GM18909 (cell line): ENCODE data around the gene ARHGAP42.
A peak's percentile ranks its signal among the peaks of the same experiment; 100 is the strongest.

Source experiments
- ATAC-seq: cut with Tn5 transposase; IDR thresholded peaks from one replicate; pipeline ENCODE4 v1.9.1; 2021; ENCODE audit warnings: mild to moderate bottlenecking; ENCODE audit not compliant: unreplicated experiment, poor library complexity

The ARHGAP42 gene

GRCh38 chr11:100788561-100789295 is 101.6 kb downstream of the ARHGAP42 start:
- no peak for ATAC-seq

- ATAC-seq: no peak
These were observed 102.4 kb downstream of the ARHGAP42 start for GRCh38 chr11:100789500-100789899.

DNA sequence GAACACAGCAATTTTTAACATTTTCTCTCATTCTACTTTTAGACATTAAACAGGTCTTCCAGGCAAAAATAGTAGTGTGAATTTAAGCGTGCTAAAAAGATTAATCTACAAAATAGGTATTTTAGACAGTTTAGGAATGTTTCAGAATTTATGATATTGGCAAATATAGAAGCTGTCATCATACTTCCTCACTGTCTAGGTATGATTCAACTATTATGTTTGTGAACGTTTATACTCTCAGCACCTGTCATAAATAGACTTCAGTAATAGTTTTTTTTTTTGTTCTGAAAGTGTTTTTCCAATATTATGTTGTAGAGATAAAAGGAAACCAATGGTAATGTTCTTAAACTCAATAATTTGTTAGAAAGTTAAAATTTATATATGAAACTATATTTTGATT is 103.0 kb downstream of the ARHGAP42 start:
- ATAC-seq: no peak

DNA sequence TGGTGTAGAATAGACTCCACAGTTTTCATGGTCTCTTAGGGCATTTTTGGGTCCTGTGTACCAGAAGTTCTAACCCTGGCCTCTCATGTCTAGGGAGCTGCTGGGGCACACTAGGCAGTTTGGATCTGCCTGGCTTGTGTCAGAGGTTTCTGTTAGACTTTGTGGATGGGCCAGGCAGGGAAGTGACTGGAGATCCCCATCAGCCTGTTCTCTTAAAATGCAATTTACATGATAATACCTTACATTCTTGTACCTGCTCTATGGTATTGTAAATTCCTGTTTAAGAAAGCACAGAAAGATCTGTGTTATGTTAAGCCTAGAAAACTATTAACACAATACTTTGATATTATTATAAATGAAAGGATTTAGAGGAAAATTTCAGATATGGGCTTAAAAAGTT is 104.0 kb downstream of the ARHGAP42 start:
- ATAC-seq: no peak

- no peak for ATAC-seq
These were observed 104.8 kb downstream of the ARHGAP42 start for GRCh38 chr11:100791860-100792259.

GRCh38 chr11:100793525-100793924 is 106.4 kb downstream of the ARHGAP42 start:
- ATAC-seq: no peak

DNA sequence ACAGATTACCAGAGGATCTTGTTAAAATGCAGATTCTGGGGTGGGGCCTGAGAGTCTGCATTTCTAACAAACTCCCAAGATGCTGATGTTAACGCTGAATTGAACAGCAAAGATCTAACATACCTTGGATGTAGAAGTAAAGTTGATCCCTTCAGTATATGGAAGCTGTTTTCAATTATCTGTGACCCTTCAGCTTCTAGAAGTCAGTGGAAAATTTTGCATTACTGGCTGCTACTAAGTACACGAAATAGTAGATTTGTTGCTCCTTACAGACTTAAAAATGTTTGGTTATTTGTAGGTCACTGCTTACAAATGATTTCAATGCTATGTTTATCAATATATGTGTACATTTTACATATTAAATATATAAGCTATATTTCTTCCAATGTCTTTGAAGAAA is 107.4 kb downstream of the ARHGAP42 start:
- no peak for ATAC-seq

DNA sequence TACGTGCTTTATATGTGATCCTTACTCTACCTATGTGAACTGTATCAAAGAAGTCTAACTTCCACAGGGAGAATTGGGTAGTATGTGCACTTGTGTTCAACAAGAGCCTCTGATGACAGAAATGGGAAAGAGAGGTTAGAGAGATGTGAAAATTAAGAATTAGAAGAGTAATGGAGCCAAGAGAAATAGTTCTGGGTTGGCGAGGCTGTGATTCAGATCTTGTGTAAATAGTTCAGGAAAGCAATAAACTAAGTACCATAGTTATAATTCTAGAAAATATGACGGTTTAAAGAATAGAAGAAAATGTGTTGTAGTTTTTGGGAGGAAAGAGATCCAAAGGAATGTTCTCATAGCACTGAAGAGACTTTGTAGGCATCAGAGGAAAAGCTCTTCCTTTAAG is 112.4 kb downstream of the ARHGAP42 start:
- ATAC-seq: no peak

DNA sequence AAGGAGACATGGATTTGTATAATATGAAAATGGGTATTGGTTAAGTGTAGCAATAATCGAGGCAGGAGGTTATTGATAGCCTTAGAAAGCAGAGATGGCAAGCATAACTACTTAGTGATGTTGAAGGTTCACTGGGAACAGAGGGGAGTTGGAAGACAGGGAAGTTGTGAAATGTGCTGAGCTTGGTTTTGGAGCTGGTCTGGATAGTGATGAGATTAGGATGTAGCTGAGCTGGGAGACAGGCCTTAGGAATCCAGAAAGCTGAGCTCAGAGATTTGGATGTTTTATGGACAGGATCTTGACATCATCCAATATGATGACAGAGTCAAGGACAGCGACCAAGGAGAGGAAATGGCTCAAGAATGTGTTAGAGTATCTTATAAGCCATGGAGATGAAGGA is 113.1 kb downstream of the ARHGAP42 start:
- ATAC-seq: no peak

GRCh38 chr11:100801225-100801999 is 114.3 kb downstream of the ARHGAP42 start:
- no peak for ATAC-seq

DNA sequence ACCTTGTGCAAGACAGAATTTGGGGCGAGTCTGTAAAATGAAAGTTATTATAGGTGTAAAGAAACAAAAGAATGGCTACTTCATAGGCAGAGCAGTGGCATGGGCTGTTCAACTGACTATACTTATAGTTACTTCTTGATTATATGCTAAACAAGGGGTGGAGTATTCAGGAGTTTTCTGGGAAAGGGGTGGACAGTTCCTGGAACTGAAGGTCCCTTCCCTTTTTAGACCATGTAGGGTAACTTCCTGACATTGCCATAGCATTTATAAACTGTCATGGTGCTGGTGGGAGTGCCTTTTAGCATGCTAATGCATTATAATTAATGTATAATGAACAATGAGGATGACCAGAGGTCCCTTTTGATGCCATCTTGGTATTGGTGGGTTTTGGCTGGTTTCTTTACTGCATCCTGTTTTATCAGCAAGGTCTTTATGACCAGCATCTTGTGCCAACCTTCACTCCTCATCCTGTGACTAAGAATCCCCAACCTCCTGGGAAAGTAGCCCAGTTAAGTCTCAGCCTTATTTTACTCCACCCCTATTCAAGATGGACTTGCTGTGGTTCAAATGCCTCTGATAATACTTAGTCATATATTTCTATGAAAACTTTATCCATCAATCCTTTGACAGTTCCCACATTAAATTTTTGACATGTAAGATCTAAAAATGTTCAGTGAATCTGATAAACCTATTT is 118.6 kb downstream of the ARHGAP42 start:
- no peak for ATAC-seq

DNA sequence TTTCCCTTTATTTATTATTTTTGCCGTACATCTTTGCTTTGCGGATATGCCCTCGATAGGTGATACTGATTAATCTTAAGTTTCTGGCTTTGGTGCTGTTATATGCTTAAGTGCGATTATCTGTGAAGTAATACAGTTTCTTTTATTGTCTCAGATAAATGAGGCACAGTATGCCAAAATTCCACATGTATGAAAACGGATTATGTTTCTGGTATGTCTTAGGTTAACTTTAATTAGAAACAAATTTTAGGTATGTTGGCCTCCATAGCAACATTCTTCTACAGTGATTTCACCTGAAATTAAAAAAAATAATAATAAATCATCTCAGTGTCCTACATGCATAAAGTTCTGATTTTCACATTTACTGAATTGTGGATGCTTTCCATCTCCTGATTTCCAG is 119.2 kb downstream of the ARHGAP42 start:
- ATAC-seq: no peak

DNA sequence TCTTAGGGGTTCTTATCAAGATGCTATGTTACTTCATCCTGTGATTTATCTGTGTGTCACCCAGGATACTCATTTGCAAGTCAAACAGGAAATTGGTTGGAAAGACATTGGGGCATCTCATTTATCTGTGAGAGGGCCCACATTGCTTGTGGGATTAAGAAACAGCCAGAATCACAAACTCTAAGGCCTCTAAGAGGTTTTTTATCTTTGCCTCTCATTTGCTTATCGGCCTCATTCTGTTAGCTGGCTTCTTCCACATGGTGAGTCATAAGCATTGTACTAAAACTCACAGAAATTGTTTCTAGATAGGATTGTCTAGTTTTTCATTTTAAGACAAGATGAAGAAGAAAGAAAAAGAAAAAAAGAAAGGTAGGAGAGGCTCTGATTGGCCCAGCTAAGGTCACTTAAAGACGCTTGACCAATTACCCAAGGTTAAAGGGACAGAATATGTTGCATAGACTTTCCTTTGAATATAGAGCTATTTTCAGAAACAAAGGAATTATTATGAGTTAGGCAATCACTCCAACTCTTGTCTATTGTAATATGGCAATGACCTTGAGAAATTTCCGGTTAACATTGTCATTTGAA is 121.9 kb downstream of the ARHGAP42 start:
- no peak for ATAC-seq

DNA sequence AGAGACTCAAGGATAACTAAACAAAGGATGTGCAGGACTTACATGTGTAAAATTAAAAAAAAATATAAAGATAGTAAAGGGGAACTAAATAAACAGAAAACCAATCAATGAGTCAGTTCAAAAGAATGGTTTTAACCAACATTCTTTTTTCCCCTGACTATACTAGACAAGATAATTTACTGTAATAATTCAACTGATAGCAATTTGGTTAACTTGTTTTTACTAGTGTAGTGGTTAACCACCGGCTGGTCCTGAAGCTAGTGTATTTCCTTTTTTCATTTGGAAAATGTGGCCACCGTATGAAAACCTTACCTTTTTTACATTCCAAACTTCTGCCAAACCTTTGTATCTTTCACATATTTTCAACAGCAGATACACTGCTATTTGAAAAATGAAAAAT is 123.1 kb downstream of the ARHGAP42 start:
- peak; percentile 62 for ATAC-seq

DNA sequence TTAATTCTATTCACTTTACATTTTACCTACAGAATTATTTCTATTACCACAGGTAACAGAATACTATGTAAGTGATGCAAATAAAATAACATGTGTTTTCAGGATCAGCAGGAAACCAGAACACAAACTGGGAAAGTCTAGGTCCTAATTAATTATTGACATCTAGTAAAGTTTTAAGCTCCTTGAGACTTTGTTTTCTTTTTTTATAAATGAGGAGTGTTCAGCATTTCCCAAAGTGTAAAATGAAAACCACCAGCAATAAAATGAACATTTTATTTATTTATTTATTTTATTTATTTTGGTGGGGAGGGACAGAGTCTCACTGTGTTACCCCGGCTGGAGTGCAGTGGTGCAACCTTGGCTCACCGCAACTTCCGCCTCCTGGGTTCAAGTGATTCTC is 123.6 kb downstream of the ARHGAP42 start:
- ATAC-seq: no peak

- ATAC-seq: no peak
These were observed 125.4 kb downstream of the ARHGAP42 start for GRCh38 chr11:100812517-100812916.

DNA sequence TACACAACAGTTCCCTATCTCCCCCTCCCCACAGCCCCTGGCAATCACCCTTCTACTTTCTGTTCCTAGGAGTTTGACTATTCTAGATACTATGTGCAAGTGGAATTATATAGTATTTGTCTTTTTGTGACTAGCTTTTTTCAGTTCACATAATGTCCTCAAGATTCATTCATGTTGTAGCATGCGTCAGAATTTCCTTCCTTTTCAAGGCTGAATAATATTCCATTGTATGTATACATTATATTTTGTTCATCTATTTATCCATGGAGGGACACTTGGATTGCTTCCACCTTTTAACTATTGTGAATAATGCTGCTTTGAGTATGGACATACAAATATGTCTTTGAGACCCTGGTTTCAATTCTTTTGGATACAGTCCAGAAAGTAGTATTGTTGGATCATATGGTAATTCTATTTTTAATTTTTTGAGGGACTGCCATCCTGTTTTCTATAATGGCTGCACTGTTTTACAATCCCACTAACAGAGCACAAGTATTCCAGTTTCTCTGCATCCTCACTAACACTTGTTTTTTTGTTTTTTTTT is 128.8 kb downstream of the ARHGAP42 start:
- ATAC-seq: no peak

DNA sequence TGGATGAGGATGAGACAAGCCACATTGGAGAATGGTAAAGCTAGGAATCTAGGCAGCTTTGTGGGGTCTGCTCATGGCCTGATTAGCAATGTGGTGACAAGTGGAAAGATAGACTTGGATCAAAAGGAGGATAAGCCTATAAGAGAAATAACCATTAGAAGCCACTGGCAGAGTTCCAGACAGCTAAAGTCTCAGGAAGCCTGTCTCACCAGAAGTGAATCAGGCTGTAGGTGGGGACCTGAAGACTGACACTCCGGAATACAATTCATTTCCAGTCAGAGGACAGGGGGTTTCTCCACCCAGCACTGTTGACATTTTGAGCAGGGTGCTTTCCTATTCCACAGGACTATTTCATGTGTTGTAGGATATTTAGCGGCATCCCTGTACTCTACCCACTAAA is 129.7 kb downstream of the ARHGAP42 start:
- no peak for ATAC-seq

DNA sequence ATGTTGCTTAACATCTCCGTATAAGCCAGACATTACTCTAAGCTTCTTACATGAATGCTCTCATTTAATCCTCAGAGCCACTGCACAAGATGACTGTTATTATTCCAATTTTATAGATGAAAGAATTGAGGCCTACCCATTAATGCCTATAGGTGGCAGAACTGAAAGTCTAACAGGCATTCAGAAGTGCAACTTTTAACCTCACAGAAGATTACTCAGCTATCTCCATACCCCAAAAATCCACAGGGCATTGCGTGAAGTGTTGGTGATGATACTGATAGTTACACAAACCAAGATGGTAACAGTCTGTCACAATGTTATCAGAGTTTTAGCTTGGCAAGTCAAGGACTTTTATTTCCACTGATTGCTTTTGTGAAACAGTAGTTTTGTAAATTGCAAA is 130.5 kb downstream of the ARHGAP42 start:
- no peak for ATAC-seq

- ATAC-seq: no peak
These were observed 133.5 kb downstream of the ARHGAP42 start for GRCh38 chr11:100820621-100821020.

GRCh38 chr11:100821198-100821597 is 134.1 kb downstream of the ARHGAP42 start:
- no peak for ATAC-seq
